Spinal cord (tissue), 10 donors: ENCODE results near the gene HOXC9. TPM values are rescaled to one million over a fixed set of nuclear protein-coding genes. Genes with fewer than 3 reads are reported as not detected.

Source experiments
- DNase-seq, 6 donors: peaks; one replicate each; pipeline versions ENCODE4 v3.0.0 to v3.0.0-alpha.2; 2013 to 2015; ENCODE audit warnings: low spot score in 6 of 6, low read depth in 4 of 6
- H3K27ac ChIP-seq: one replicate; pipeline ENCODE4 v1.5.1; 2013; ENCODE audit warnings: low read depth, low read length, control low read depth
- H3K27me3 ChIP-seq: one replicate; pipeline ENCODE4 v1.6.1; 2013; ENCODE audit warnings: low read length; ENCODE audit not compliant: control insufficient read depth, insufficient read depth
- H3K36me3 ChIP-seq: one replicate; pipeline ENCODE4 v1.6.1; 2013; ENCODE audit warnings: low read length; ENCODE audit not compliant: control insufficient read depth, insufficient read depth
- H3K4me1 ChIP-seq: one replicate; pipeline ENCODE4 v1.6.1; 2013; ENCODE audit warnings: low read length; ENCODE audit not compliant: control insufficient read depth, insufficient read depth
- H3K4me3 ChIP-seq: one replicate; pipeline ENCODE4 v1.5.1; 2013; ENCODE audit warnings: low read depth, low read length, control low read depth
- H3K9me3 ChIP-seq: one replicate; pipeline ENCODE4 v1.6.1; 2013; ENCODE audit warnings: low read length; ENCODE audit not compliant: control insufficient read depth, insufficient read depth
- WGBS: methylation state at CpG from one replicate; pipeline ENCODE4 v1.1.5; 2013; ENCODE audit warnings: missing lambda C conversion rate; ENCODE audit not compliant: insufficient coverage; 5-methylcytosine and 5-hydroxymethylcytosine counted together
- polyA plus RNA-seq, 2 donors: library from polyadenylated mRNA; unstranded; fragments of 120-200 nt; gene quantifications; one replicate each; pipeline ENCODE4 v1.2.1, GENCODE V29; 2013; ENCODE audit not compliant: insufficient read length in 2 of 2
- total RNA-seq, 2 donors: library from RNA; depleted of rRNA in 1 of 2; stranded (reverse); fragments of 120-200 nt in 1 of 2; fragments of >200 nt in 1 of 2; gene quantifications; one replicate each; pipeline versions ENCODE4 v1.2.3 to v1.2.4, GENCODE V29; 2013 to 2014
- donor health status: healthy.

Gene HOXC9
- total and polyA plus RNA-seq, 4 donors: 1.6 to 17.9 (median 11.3) TPM

GRCh38 chr12:54019091-54019811 is 19.3 kb downstream of the HOXC9 start:
- no peaks in the 10 kb centered on the region for H3K27me3 ChIP-seq
- WGBS: 11% methylated on average over 31 of the region's 43 CpGs
- H3K4me3 ChIP-seq: peak overlapping the region; percentile 88
- H3K9me3 ChIP-seq: no peaks in the 10 kb centered on the region
- H3K36me3 ChIP-seq: no peaks in the 10 kb centered on the region
- DNase-seq: peak in 1 of 6 donors; percentile 78
- peaks cover 89% of the 10 kb centered on the region for H3K4me1 ChIP-seq
- peak overlapping the region; percentile 100 for H3K27ac ChIP-seq

- Histone ChIP-seq H3K27me3 (no peaks in the 10 kb centered on the region), H3K4me3 (peak overlapping the region; percentile 88), H3K27ac (peak overlapping the region; percentile 100), H3K36me3 (no peaks in the 10 kb centered on the region), H3K4me1 (peaks cover 89% of the 10 kb centered on the region), H3K9me3 (no peaks in the 10 kb centered on the region)
- peak in 1 of 6 donors; percentile 53 for DNase-seq
- WGBS: 22% methylated on average over 7 of the region's 10 CpGs
These were observed 20.1 kb downstream of the HOXC9 start for GRCh38 chr12:54019924-54020590.

GRCh38 chr12:54020591-54021405 is 20.8 kb downstream of the HOXC9 start:
- Histone ChIP-seq H3K4me3 (peak overlapping the region; percentile 88), H3K9me3 (no peaks in the 10 kb centered on the region), H3K27me3 (no peaks in the 10 kb centered on the region), H3K27ac (peak overlapping the region; percentile 100), H3K4me1 (peaks cover 86% of the 10 kb centered on the region), H3K36me3 (no peaks in the 10 kb centered on the region)
- 31% methylated on average over 22 of the region's 23 CpGs for WGBS
- DNase-seq: peak in 1 of 6 donors; percentile 60

GRCh38 chr12:54021432-54022013 is 21.6 kb downstream of the HOXC9 start:
- Histone ChIP-seq H3K9me3 (no peaks in the 10 kb centered on the region), H3K27me3 (no peaks in the 10 kb centered on the region), H3K4me1 (peaks cover 85% of the 10 kb centered on the region), H3K4me3 (peak overlapping the region; percentile 88), H3K27ac (peak overlapping the region; percentile 100), H3K36me3 (no peaks in the 10 kb centered on the region)
- 20% methylated on average over 3 of the region's 16 CpGs for WGBS
- DNase-seq: peak in 2 of 6 donors; percentile 79 to 95

GRCh38 chr12:54022960-54023884 is 23.3 kb downstream of the HOXC9 start:
- Histone ChIP-seq H3K9me3 (no peaks in the 10 kb centered on the region), H3K27ac (peak overlapping the region; percentile 100), H3K4me3 (peak overlapping the region; percentile 39), H3K36me3 (no peaks in the 10 kb centered on the region), H3K27me3 (no peaks in the 10 kb centered on the region), H3K4me1 (peaks cover 84% of the 10 kb centered on the region)
- DNase-seq: peak in 1 of 6 donors; percentile 40
- 31% methylated on average over 2 of the region's 8 CpGs for WGBS

GRCh38 chr12:54024127-54024526 is 24.2 kb downstream of the HOXC9 start:
- H3K4me3 ChIP-seq: peak overlapping the region; percentile 39
- peak in 1 of 6 donors; percentile 75 for DNase-seq
- peaks cover 4% of the 10 kb centered on the region for H3K36me3 ChIP-seq
- peaks cover 86% of the 10 kb centered on the region for H3K4me1 ChIP-seq
- H3K27ac ChIP-seq: peak overlapping the region; percentile 100
- 15% methylated on average over 12 of the region's 17 CpGs for WGBS
- no peaks in the 10 kb centered on the region for H3K27me3 ChIP-seq
- H3K9me3 ChIP-seq: no peaks in the 10 kb centered on the region

- Histone ChIP-seq H3K36me3 (peaks cover 7% of the 10 kb centered on the region), H3K4me1 (peaks cover 84% of the 10 kb centered on the region), H3K27ac (peak overlapping the region; percentile 100), H3K4me3 (peak overlapping the region; percentile 39), H3K27me3 (no peaks in the 10 kb centered on the region), H3K9me3 (no peaks in the 10 kb centered on the region)
- DNase-seq: peak in 1 of 6 donors; percentile 62
- no CpG with 5 or more reads among the region's 5 CpGs for WGBS
These were observed 24.8 kb downstream of the HOXC9 start for GRCh38 chr12:54024581-54025305.
